OCI-LY7 (cell line): ENCODE measurements around the gene SUGP2. TPM values are rescaled to one million over a fixed set of nuclear protein-coding genes. Genes with fewer than 3 reads are reported as not detected.

Experiments used
- BruUV-seq: library from RNA; stranded (reverse); fragments of 400-500 nt; replicated peaks from 2 replicates; lab custom pipeline; 2021; lab: Mats Ljungman, UMichigan
- CTCF ChIA-PET: fragments of 300-600 bp; sonication (Branson Sonifier 250); formaldehyde crosslinking; loops from one replicate; lab custom pipeline; 2022; ENCODE audit warnings: antibody characterized with exemption; ENCODE audit not compliant: unreplicated experiment; lab: Charles Lee
- POLR2A ChIA-PET: fragments of 300-600 bp; sonication (Branson Sonifier 250); formaldehyde crosslinking; loops from one replicate; lab custom pipeline; 2022; ENCODE audit warnings: antibody characterized with exemption; lab: Charles Lee
- DNase-seq: peaks from one replicate; pipeline ENCODE4 v3.0.0-alpha.2; 2015; ENCODE audit warnings: low spot score
- H2AFZ ChIP-seq: fragments of 200-600 bp; sonication (generic), shearing (Covaris generic); 2 replicates; pipeline ENCODE4 v1.6.1; 2014; ENCODE audit warnings: mild to moderate bottlenecking, antibody characterized with exemption, low read length, moderate library complexity
- H3K27ac ChIP-seq: fragments of 200-600 bp; sonication (generic); 2 replicates; pipeline ENCODE4 v1.5.1; 2014; ENCODE audit warnings: mixed run types, low read depth, mild to moderate bottlenecking, moderate library complexity, low read length, inconsistent platforms; ENCODE audit not compliant: poor library complexity, severe bottlenecking
- H3K36me3 ChIP-seq: fragments of 200-600 bp; sonication (generic); 2 replicates; pipeline ENCODE4 v1.6.1; 2014; ENCODE audit warnings: mild to moderate bottlenecking, antibody characterized with exemption, low read length, moderate library complexity, mixed read lengths; ENCODE audit not compliant: insufficient read depth
- H3K4me1 ChIP-seq: fragments of 200-600 bp; sonication (generic); 2 replicates; pipeline ENCODE4 v1.5.1; 2014; ENCODE audit warnings: mild to moderate bottlenecking, low read length; ENCODE audit not compliant: insufficient read depth, poor library complexity, severe bottlenecking
- H3K4me2 ChIP-seq: fragments of 200-600 bp; sonication (generic); 2 replicates; pipeline ENCODE4 v1.6.1; 2014; ENCODE audit warnings: mild to moderate bottlenecking, low read length
- H3K4me3 ChIP-seq: fragments of 200-600 bp; sonication (generic); 2 replicates; pipeline ENCODE4 v1.5.1; 2014; ENCODE audit warnings: mild to moderate bottlenecking, low read depth, low read length; ENCODE audit not compliant: poor library complexity, severe bottlenecking
- H3K79me2 ChIP-seq: fragments of 200-600 bp; sonication (generic); 2 replicates; pipeline ENCODE4 v1.6.1; 2016; ENCODE audit warnings: low read depth, mild to moderate bottlenecking, low read length, moderate library complexity, mixed read lengths; ENCODE audit not compliant: insufficient read depth
- H3K9me2 ChIP-seq: fragments of 200-600 bp; sonication (generic); 2 replicates; pipeline ENCODE4 v1.6.1; 2016; ENCODE audit warnings: mild to moderate bottlenecking, low read length, mixed read lengths; ENCODE audit not compliant: insufficient read depth
- H3K9me3 ChIP-seq: fragments of 200-600 bp; sonication (generic); 2 replicates; pipeline ENCODE4 v1.6.1; 2014; ENCODE audit warnings: mild to moderate bottlenecking, mixed run types, low read length, mixed read lengths
- H4K20me1 ChIP-seq: fragments of 200-600 bp; sonication (generic); 2 replicates; pipeline ENCODE4 v1.6.1; 2014; ENCODE audit warnings: mild to moderate bottlenecking, antibody characterized with exemption, low read length, moderate library complexity, mixed read lengths; ENCODE audit not compliant: insufficient read depth
- EZH2phosphoT487 ChIP-seq: fragments of 200-600 bp; sonication (generic); IDR thresholded peaks from 2 replicates; pipeline ENCODE4 v1.6.1; 2018; ENCODE audit warnings: low read depth, borderline replicate concordance, mild to moderate bottlenecking, mixed run types, antibody characterized with exemption, low read length, moderate library complexity, mixed read lengths
- intact Hi-C: fragments of 100-400 bp; cut with micrococcal nuclease; formaldehyde crosslinking; loops from one replicate; pipeline ENCODE4 v1.10.0; 2022; ENCODE audit not compliant: unreplicated experiment
- total RNA-seq, 2 experiments: library from RNA; depleted of rRNA in 1 of 2; stranded (reverse); fragments of >200 nt in 1 of 2; shearing (Covaris generic) in 1 of 2; gene quantifications; 2 replicates each; pipeline ENCODE4 v1.2.3, GENCODE V29; 2014 to 2022
- TF ChIP-seq, protein P1 (sequence below): fragments of 200-600 bp; sonication (generic); conservative IDR thresholded peaks from 2 replicates; pipeline ENCODE4 v1.5.1; 2014; ENCODE audit warnings: mild to moderate bottlenecking, antibody characterized with exemption, low read length, moderate library complexity, mixed read lengths

Gene SUGP2
- total RNA-seq, 2 experiments from 2014 or later = 111 to 229 TPM

DNA sequence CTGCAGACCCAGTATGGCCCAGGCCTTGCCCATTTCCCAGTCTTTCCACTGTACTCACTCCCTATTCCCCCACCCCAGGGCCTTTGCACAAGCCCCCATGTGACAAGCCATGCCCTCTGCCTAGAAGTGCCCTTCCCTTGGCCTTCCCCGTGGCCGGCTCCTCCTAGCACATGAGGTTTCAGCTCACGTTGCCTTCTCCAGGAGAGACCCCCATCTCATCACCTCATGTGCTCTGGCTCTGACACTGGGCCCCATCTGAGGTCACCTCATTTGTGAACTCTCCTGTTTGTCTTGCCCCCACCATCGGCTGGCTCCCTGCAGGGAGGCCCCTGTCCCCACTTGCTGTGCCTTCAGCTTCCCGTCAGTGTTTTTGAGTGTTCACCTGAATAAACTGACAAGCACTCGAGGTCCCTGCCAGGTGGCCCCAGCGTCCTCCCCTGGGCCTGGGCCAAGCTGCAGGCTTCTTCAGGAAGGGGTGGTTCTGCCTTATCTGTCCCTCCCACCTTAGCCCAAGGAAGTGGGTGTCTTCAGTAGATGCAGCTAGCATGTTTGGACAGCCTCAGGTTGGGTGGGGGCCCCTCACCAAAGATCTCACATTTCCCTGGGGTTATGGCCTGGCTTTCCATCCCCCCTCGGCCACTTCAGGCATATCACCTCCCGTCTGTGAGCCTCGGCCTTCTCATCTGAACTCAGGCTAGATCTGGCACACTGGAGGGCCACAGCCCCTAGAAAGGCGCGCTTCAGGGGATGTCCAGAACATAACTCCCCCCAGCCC lies 26.7 kb upstream of the SUGP2 start:
- H2AFZ ChIP-seq = no peak overlapping the region
- no peak overlapping the region for H3K4me3 ChIP-seq
- H4K20me1 ChIP-seq = no peaks in the 10 kb centered on the region
- DNase-seq = no peak
- ChIA-PET CTCF (no interaction called here), POLR2A (interaction anchor here (1.1 to 1.2 kb wide), 2 partner anchors 11 to 95 kb away, joined by 4 read pairs; no protein-coding TSS in a partner anchor)
- H3K9me3 ChIP-seq = no peaks in the 10 kb centered on the region
- peaks cover 8% of the 10 kb centered on the region; the same call in 1 of the 2 replicates for H3K79me2 ChIP-seq
- H3K36me3 ChIP-seq = peaks cover 58% of the 10 kb centered on the region
- intact Hi-C loops = loop anchor here (5.0 to 10.0 kb wide), 2 partner anchors 57 to 265 kb away; partner anchors contain the start of genes MAU2 and SUGP1
- no peak overlapping the region for H3K27ac ChIP-seq
- H3K4me2 ChIP-seq = no peak overlapping the region
- no peaks in the 10 kb centered on the region for H3K9me2 ChIP-seq
- peaks cover 9% of the 10 kb centered on the region for H3K4me1 ChIP-seq
- no TSS peak for BruUV-seq
- TF ChIP-seq EZH2phosphoT487 = no peak
- TF ChIP-seq, protein P1, sequence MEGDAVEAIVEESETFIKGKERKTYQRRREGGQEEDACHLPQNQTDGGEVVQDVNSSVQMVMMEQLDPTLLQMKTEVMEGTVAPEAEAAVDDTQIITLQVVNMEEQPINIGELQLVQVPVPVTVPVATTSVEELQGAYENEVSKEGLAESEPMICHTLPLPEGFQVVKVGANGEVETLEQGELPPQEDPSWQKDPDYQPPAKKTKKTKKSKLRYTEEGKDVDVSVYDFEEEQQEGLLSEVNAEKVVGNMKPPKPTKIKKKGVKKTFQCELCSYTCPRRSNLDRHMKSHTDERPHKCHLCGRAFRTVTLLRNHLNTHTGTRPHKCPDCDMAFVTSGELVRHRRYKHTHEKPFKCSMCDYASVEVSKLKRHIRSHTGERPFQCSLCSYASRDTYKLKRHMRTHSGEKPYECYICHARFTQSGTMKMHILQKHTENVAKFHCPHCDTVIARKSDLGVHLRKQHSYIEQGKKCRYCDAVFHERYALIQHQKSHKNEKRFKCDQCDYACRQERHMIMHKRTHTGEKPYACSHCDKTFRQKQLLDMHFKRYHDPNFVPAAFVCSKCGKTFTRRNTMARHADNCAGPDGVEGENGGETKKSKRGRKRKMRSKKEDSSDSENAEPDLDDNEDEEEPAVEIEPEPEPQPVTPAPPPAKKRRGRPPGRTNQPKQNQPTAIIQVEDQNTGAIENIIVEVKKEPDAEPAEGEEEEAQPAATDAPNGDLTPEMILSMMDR = no peak

GRCh38 chr19:19059018-19059836 lies 25.9 kb upstream of the SUGP2 start:
- H3K79me2 ChIP-seq = peaks cover under 1% of the 10 kb centered on the region; the same call in 1 of the 2 replicates
- no TSS peak for BruUV-seq
- CTCF ChIA-PET = no interaction called here
- no peak overlapping the region for H3K4me3 ChIP-seq
- H3K27ac ChIP-seq = no peak overlapping the region
- no peak overlapping the region for H3K4me2 ChIP-seq
- H3K4me1 ChIP-seq = peaks cover 9% of the 10 kb centered on the region
- H2AFZ ChIP-seq = no peak overlapping the region
- no peaks in the 10 kb centered on the region for H4K20me1 ChIP-seq
- no peaks in the 10 kb centered on the region for H3K9me3 ChIP-seq
- no peak for DNase-seq
- H3K9me2 ChIP-seq = no peaks in the 10 kb centered on the region
- POLR2A ChIA-PET = interaction anchor here (0.6 to 1.1 kb wide), 4 partner anchors 9 to 194 kb away, joined by 4 to 6 read pairs (median 6); no protein-coding TSS in a partner anchor
- no peak for TF ChIP-seq EZH2phosphoT487
- TF ChIP-seq, protein P1 = no peak
- intact Hi-C loops = no loop called here
- H3K36me3 ChIP-seq = peaks cover 66% of the 10 kb centered on the region
